ENCODE results near the gene PRPSAP1.

The PRPSAP1 gene

GRCh38 chr17:76395980-76396379, 42.3 kb upstream of the PRPSAP1 start:
- Histone ChIP-seq H3K27me3 (ENCODE audit: insufficient read depth, insufficient read length) (no peaks in the 10 kb centered on the region), H3K9me3 (ENCODE audit: insufficient read depth, low read length) (no peaks in the 10 kb centered on the region), H3K4me3 (ENCODE audit: insufficient read length, low read depth) (no peak overlapping the region), H3K9ac (ENCODE audit: insufficient read length, low read depth) (no peak overlapping the region), H3K36me3 (ENCODE audit: insufficient read depth, insufficient read length, low read length) (peaks cover 93% of the 10 kb centered on the region), H3K4me1 (ENCODE audit: insufficient read depth, insufficient read length) (peaks cover 6% of the 10 kb centered on the region)
- TF ChIP-seq ZNF274 (IDR thresholded peaks at IDR 0.05; ENCODE audit: low read depth, low read length): no peak
- no peak for TF ChIP-seq YY1 (IDR thresholded peaks at IDR 0.05; ENCODE audit: insufficient read depth, insufficient read length)
- no peak for TF ChIP-seq SUZ12 (IDR thresholded peaks at IDR 0.05; ENCODE audit: extremely low read depth, insufficient read depth, insufficient read length)
- DNase-seq (ENCODE audit: low read depth, low spot score): no peak

- TF ChIP-seq ZNF274 (IDR thresholded peaks at IDR 0.05; ENCODE audit: low read depth, low read length) (no peak), YY1 (IDR thresholded peaks at IDR 0.05; ENCODE audit: insufficient read depth, insufficient read length) (no peak), SUZ12 (IDR thresholded peaks at IDR 0.05; ENCODE audit: extremely low read depth, insufficient read depth, insufficient read length) (no peak)
- Histone ChIP-seq H3K9ac (ENCODE audit: insufficient read length, low read depth) (no peak overlapping the region), H3K4me1 (ENCODE audit: insufficient read depth, insufficient read length) (peaks cover 15% of the 10 kb centered on the region), H3K27me3 (ENCODE audit: insufficient read depth, insufficient read length) (no peaks in the 10 kb centered on the region), H3K4me3 (ENCODE audit: insufficient read length, low read depth) (no peak overlapping the region), H3K36me3 (ENCODE audit: insufficient read depth, insufficient read length, low read length) (peaks cover 91% of the 10 kb centered on the region), H3K9me3 (ENCODE audit: insufficient read depth, low read length) (no peaks in the 10 kb centered on the region)
- no peak for DNase-seq (ENCODE audit: low read depth, low spot score)
Observed at GRCh38 chr17:76394166-76394565, 40.5 kb upstream of the PRPSAP1 start.

- Histone ChIP-seq H3K27me3 (ENCODE audit: insufficient read depth, insufficient read length) (no peaks in the 10 kb centered on the region), H3K9ac (ENCODE audit: insufficient read length, low read depth) (no peak overlapping the region), H3K36me3 (ENCODE audit: insufficient read depth, insufficient read length, low read length) (peaks cover 89% of the 10 kb centered on the region), H3K4me1 (ENCODE audit: insufficient read depth, insufficient read length) (peaks cover 22% of the 10 kb centered on the region), H3K9me3 (ENCODE audit: insufficient read depth, low read length) (peaks cover 1% of the 10 kb centered on the region; the same call in 1 of the 2 replicates), H3K4me3 (ENCODE audit: insufficient read length, low read depth) (no peak overlapping the region)
- no peak for DNase-seq (ENCODE audit: low read depth, low spot score)
- TF ChIP-seq YY1 (IDR thresholded peaks at IDR 0.05; ENCODE audit: insufficient read depth, insufficient read length) (no peak), SUZ12 (IDR thresholded peaks at IDR 0.05; ENCODE audit: extremely low read depth, insufficient read depth, insufficient read length) (no peak), ZNF274 (IDR thresholded peaks at IDR 0.05; ENCODE audit: low read depth, low read length) (no peak)
Observed at GRCh38 chr17:76391200-76391715, 37.5 kb upstream of the PRPSAP1 start.

GRCh38 chr17:76390003-76390421, 36.3 kb upstream of the PRPSAP1 start:
- peaks cover 28% of the 10 kb centered on the region for H3K4me1 ChIP-seq (ENCODE audit: insufficient read depth, insufficient read length)
- no peak overlapping the region for H3K4me3 ChIP-seq (ENCODE audit: insufficient read length, low read depth)
- DNase-seq (ENCODE audit: low read depth, low spot score): no peak
- H3K9ac ChIP-seq (ENCODE audit: insufficient read length, low read depth): no peak overlapping the region
- H3K36me3 ChIP-seq (ENCODE audit: insufficient read depth, insufficient read length, low read length): peaks cover 83% of the 10 kb centered on the region
- H3K9me3 ChIP-seq (ENCODE audit: insufficient read depth, low read length): peaks cover 5% of the 10 kb centered on the region; the same call in 1 of the 2 replicates
- no peak for TF ChIP-seq SUZ12 (IDR thresholded peaks at IDR 0.05; ENCODE audit: extremely low read depth, insufficient read depth, insufficient read length)
- no peak for TF ChIP-seq ZNF274 (IDR thresholded peaks at IDR 0.05; ENCODE audit: low read depth, low read length)
- no peak for TF ChIP-seq YY1 (IDR thresholded peaks at IDR 0.05; ENCODE audit: insufficient read depth, insufficient read length)
- peaks cover 8% of the 10 kb centered on the region for H3K27me3 ChIP-seq (ENCODE audit: insufficient read depth, insufficient read length)

- Histone ChIP-seq H3K4me1 (ENCODE audit: insufficient read depth, insufficient read length) (peaks cover 30% of the 10 kb centered on the region), H3K27me3 (ENCODE audit: insufficient read depth, insufficient read length) (peaks cover 14% of the 10 kb centered on the region), H3K36me3 (ENCODE audit: insufficient read depth, insufficient read length, low read length) (peaks cover 79% of the 10 kb centered on the region), H3K4me3 (ENCODE audit: insufficient read length, low read depth) (no peak overlapping the region), H3K9ac (ENCODE audit: insufficient read length, low read depth) (no peak overlapping the region), H3K9me3 (ENCODE audit: insufficient read depth, low read length) (peaks cover 5% of the 10 kb centered on the region; the same call in 1 of the 2 replicates)
- TF ChIP-seq SUZ12 (IDR thresholded peaks at IDR 0.05; ENCODE audit: extremely low read depth, insufficient read depth, insufficient read length): no peak
- no peak for TF ChIP-seq YY1 (IDR thresholded peaks at IDR 0.05; ENCODE audit: insufficient read depth, insufficient read length)
- no peak for TF ChIP-seq ZNF274 (IDR thresholded peaks at IDR 0.05; ENCODE audit: low read depth, low read length)
- no peak for DNase-seq (ENCODE audit: low read depth, low spot score)
Observed at GRCh38 chr17:76388966-76389888, 35.5 kb upstream of the PRPSAP1 start.

- Histone ChIP-seq H3K36me3 (ENCODE audit: insufficient read depth, insufficient read length, low read length) (peaks cover 60% of the 10 kb centered on the region), H3K9ac (ENCODE audit: insufficient read length, low read depth) (no peak overlapping the region), H3K4me3 (ENCODE audit: insufficient read length, low read depth) (no peak overlapping the region), H3K4me1 (ENCODE audit: insufficient read depth, insufficient read length) (peaks cover 30% of the 10 kb centered on the region), H3K27me3 (ENCODE audit: insufficient read depth, insufficient read length) (peaks cover 14% of the 10 kb centered on the region), H3K9me3 (ENCODE audit: insufficient read depth, low read length) (peaks cover 5% of the 10 kb centered on the region; the same call in 1 of the 2 replicates)
- no peak for DNase-seq (ENCODE audit: low read depth, low spot score)
- TF ChIP-seq YY1 (IDR thresholded peaks at IDR 0.05; ENCODE audit: insufficient read depth, insufficient read length) (no peak), SUZ12 (IDR thresholded peaks at IDR 0.05; ENCODE audit: extremely low read depth, insufficient read depth, insufficient read length) (no peak), ZNF274 (IDR thresholded peaks at IDR 0.05; ENCODE audit: low read depth, low read length) (no peak)
Observed at GRCh38 chr17:76386966-76387765, 33.5 kb upstream of the PRPSAP1 start.

All from NT2/D1 (cell line).